Measurements from ENCODE around the gene COA4. TPM values are rescaled to one million over a fixed set of nuclear protein-coding genes. Genes with fewer than 3 reads are reported as not detected.

Gene COA4
- total RNA-seq, 6 donors from 2014 or later: 27.2 to 77.4 (median 47.5) TPM

DNA sequence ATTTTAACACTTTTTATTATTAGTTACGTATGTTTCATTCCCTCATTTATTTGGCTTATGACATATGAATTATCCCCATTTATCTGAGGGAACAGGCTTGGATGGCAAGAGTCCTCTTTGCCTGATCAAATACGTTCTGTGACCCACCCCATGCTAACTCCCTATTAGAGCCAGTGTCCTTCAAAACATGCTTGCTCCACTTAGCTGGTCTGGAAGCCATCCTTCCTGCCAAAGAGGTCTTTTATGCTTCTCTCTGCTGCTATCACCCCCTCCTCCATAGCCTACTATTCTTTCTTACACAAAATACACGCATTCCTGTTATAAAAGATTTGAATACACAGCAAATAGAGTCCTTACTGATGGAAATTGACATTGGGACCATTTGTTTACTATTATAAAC, 6.4 kb downstream of the COA4 start:
- no peak for ATAC-seq (ENCODE audit: low FRiP score in 2 of 2)
- 93 to 94% methylated on average over 3 of the region's 3 CpGs for WGBS, 2 donors

DNA sequence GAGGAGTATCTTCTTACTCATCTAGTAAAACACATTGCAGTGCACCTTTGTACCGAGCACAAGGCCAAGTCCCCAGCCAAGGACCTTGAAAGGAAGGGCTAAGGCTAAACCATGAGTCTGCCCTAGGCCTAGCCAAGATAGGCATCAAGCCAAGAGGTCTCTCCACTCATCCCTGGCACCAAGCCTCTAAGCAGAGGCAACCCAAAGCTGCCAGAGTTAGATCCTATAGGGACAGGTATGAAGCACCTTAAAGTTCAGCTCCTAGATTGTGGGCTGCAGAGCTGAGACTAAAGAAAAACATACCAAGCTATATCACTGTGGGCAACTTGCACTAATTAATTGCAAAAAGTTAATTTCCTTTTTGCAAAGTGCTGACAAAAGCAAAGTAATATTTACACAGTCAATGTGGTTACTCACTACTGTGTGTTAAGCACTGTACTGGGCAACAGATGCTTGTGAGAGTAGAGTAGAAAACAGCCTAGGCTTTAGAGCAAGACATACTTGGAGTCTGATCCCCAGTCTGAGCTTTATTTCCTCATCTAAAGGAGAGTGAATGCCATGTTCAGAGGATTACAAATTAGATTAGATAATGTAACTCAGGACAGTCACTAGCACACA, 7.2 kb downstream of the COA4 start:
- Histone ChIP-seq H3K4me3 (no peak overlapping the region), H3K4me1 (peaks cover 0 to 4% (median 1%) of the 10 kb centered on the region in 4 donors), H3K27ac (no peak overlapping the region), H3K27me3 (no peaks in the 10 kb centered on the region), H3K9me3 (no peaks in the 10 kb centered on the region), H3K36me3 (peaks cover 0 to 46% (median 24%) of the 10 kb centered on the region in 4 donors)
- TF ChIP-seq, protein P1, sequence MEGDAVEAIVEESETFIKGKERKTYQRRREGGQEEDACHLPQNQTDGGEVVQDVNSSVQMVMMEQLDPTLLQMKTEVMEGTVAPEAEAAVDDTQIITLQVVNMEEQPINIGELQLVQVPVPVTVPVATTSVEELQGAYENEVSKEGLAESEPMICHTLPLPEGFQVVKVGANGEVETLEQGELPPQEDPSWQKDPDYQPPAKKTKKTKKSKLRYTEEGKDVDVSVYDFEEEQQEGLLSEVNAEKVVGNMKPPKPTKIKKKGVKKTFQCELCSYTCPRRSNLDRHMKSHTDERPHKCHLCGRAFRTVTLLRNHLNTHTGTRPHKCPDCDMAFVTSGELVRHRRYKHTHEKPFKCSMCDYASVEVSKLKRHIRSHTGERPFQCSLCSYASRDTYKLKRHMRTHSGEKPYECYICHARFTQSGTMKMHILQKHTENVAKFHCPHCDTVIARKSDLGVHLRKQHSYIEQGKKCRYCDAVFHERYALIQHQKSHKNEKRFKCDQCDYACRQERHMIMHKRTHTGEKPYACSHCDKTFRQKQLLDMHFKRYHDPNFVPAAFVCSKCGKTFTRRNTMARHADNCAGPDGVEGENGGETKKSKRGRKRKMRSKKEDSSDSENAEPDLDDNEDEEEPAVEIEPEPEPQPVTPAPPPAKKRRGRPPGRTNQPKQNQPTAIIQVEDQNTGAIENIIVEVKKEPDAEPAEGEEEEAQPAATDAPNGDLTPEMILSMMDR (IDR thresholded peaks at IDR 0.05): no peak
- TF ChIP-seq POLR2A (IDR thresholded peaks at IDR 0.05): no peak
- no peak for TF ChIP-seq EP300 (IDR thresholded peaks at IDR 0.05)
- no peak for TF ChIP-seq POLR2AphosphoS5 (IDR thresholded peaks at IDR 0.05)
- WGBS, 2 donors: 67 to 77% methylated on average over 1 of the region's 1 CpG
- no peak for DNase-seq
- ATAC-seq (ENCODE audit: low FRiP score in 2 of 2): no peak

More for the DNA sequence above, 6.4 kb downstream of the COA4 start:
- no peaks in the 10 kb centered on the region for H3K9me3 ChIP-seq
- H3K36me3 ChIP-seq: peaks cover 0 to 40% (median 18%) of the 10 kb centered on the region in 4 donors
- peaks cover 2 to 12% (median 7%) of the 10 kb centered on the region in 4 donors for H3K4me1 ChIP-seq
- DNase-seq: no peak
- H3K4me3 ChIP-seq: no peak overlapping the region
- no peaks in the 10 kb centered on the region for H3K27me3 ChIP-seq
- TF ChIP-seq POLR2AphosphoS5 (IDR thresholded peaks at IDR 0.05): no peak
- TF ChIP-seq, protein P1 (IDR thresholded peaks at IDR 0.05): no peak
- TF ChIP-seq POLR2A (IDR thresholded peaks at IDR 0.05): no peak
- no peak for TF ChIP-seq EP300 (IDR thresholded peaks at IDR 0.05)
- H3K27ac ChIP-seq: no peak overlapping the region

DNA sequence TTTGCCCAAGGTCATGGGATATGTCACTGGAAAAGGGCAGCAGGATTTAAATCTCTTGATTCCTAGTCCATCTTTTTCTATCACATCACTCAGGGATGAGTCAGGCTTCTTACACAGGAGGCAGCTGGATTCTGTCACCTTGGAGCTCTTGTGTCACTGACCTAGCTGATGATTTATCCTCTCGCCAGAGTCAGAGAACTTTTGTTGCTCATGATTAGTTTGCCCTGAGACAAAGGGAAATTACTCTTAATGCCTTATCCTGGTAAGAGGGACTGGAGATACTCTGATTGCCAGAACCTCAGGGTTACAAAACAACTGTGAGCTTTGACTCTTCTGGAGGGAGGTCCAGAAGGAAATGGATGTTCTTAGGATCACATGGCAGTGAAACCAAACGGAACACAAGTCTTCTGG, 10.1 kb downstream of the COA4 start:
- ATAC-seq (ENCODE audit: low FRiP score in 2 of 2) (peak; percentile 20 to 72), DNase-seq (no peak)
- Histone ChIP-seq H3K27me3 (no peaks in the 10 kb centered on the region), H3K4me1 (peaks cover 0 to 3% (median 0%) of the 10 kb centered on the region in 4 donors), H3K9me3 (no peaks in the 10 kb centered on the region), H3K36me3 (peaks cover 0 to 40% (median 16%) of the 10 kb centered on the region in 4 donors), H3K4me3 (no peak overlapping the region), H3K27ac (no peak overlapping the region)
- 83 to 86% methylated on average over 2 of the region's 2 CpGs for WGBS, 2 donors
- TF ChIP-seq POLR2AphosphoS5 (IDR thresholded peaks at IDR 0.05): peak; percentile 13 to 34
- TF ChIP-seq, protein P1 (IDR thresholded peaks at IDR 0.05): no peak

DNA sequence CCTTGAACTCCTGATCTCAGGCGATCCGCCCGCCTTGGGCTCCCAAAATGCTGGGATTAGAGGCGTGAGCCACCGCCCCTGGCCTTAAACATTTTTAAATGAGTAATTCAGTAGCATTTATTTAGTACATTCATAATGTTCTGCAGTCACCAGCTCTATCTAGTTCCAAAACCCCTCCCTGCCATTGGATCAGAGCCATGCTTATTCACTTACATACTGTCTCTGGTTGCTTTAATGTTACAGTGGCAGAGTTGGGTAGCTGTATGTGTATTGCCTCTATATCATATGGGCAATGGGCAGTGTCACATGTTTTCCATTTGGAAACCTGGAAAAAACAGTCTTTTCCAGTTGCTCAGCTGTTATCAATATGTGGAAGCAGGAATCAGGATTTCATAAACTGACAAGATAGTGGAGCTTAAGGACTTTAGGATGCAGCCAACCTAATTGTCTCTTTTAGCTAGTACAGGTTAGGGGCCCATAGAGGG, 10.5 kb downstream of the COA4 start:
- H3K4me3 ChIP-seq: no peak overlapping the region
- TF ChIP-seq EP300 (IDR thresholded peaks at IDR 0.05) (no peak), POLR2A (IDR thresholded peaks at IDR 0.05) (no peak), POLR2AphosphoS5 (IDR thresholded peaks at IDR 0.05) (no peak)
- TF ChIP-seq, protein P1 (IDR thresholded peaks at IDR 0.05): no peak
- no peak overlapping the region for H3K27ac ChIP-seq
- DNase-seq: no peak
- peak in 1 of 2 donors; percentile 69 for ATAC-seq (ENCODE audit: low FRiP score in 2 of 2)
- H3K36me3 ChIP-seq: peaks cover 0 to 37% (median 16%) of the 10 kb centered on the region in 4 donors
- H3K9me3 ChIP-seq: no peaks in the 10 kb centered on the region
- no peaks in the 10 kb centered on the region for H3K27me3 ChIP-seq
- 91 to 100% methylated on average over 5 of the region's 5 CpGs for WGBS, 2 donors
- peaks cover 0 to 3% (median 0%) of the 10 kb centered on the region in 4 donors for H3K4me1 ChIP-seq

DNA sequence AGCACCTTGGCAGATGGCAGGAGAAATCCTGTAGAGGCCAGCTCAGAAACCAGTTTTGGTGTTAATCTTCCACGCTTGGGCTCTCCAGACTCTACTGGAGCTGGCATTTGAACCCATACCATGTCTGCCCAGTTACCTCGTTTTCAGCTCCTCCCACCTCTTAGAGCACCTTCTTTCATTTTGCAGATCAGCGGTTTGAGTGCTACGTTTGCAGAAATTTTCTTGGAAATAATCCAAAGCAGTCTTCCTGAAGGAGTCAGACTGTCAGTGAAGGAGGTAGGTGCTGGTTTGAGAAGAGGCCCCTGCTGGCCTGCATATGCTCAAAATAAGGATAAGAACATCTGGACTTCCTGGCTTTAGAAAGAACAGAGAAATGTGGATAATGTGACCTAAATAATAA, 13.7 kb downstream of the COA4 start:
- peaks cover 0 to 3% (median 0%) of the 10 kb centered on the region in 4 donors for H3K4me1 ChIP-seq
- DNase-seq: no peak
- TF ChIP-seq, protein P1 (IDR thresholded peaks at IDR 0.05): no peak
- TF ChIP-seq POLR2AphosphoS5 (IDR thresholded peaks at IDR 0.05) (no peak), EP300 (IDR thresholded peaks at IDR 0.05) (no peak), POLR2A (IDR thresholded peaks at IDR 0.05) (no peak)
- no peaks in the 10 kb centered on the region for H3K27me3 ChIP-seq
- no peaks in the 10 kb centered on the region for H3K9me3 ChIP-seq
- ATAC-seq (ENCODE audit: low FRiP score in 2 of 2): no peak
- H3K36me3 ChIP-seq: peaks cover 6 to 36% (median 18%) of the 10 kb centered on the region in 4 donors
- 57 to 68% methylated on average over 4 of the region's 4 CpGs for WGBS, 2 donors
- no peak overlapping the region for H3K4me3 ChIP-seq
- H3K27ac ChIP-seq: no peak overlapping the region

Measured in upper lobe of left lung (tissue), 6 donors.